ENCODE results near the gene CTNND1. TPM values are rescaled to one million over a fixed set of nuclear protein-coding genes. Genes with fewer than 3 reads are reported as not detected.
A peak's percentile ranks its signal among the peaks of the same experiment; 100 is the strongest.

The CTNND1 gene
- total and polyA plus RNA-seq, 10 of the 15 experiments (the other 5 are each of a cell fraction or from before 2014, with no cell fraction given), result 4.7 to 70.0 (median 30.0) TPM

GRCh38 chr11:57772562-57772961 lies 11.0 kb downstream of the CTNND1 start:
- no peak overlapping the region for H2AFZ ChIP-seq (ENCODE audit: control insufficient read depth, low read depth, low read length)
- H3K27me3 ChIP-seq (replicated peaks in 1 of 2; ENCODE audit: control insufficient read depth in 2 of 2, insufficient read depth in 2 of 2, low read length in 1 of 2), result no peaks in the 10 kb centered on the region
- TF ChIP-seq HCFC1 (IDR thresholded peaks at IDR 0.05; ENCODE audit: low read length) (no peak), RAD21 (IDR thresholded peaks at IDR 0.05; ENCODE audit: insufficient read depth, low read depth, low read length) (no peak), SKIL (IDR thresholded peaks at IDR 0.05; ENCODE audit: low read depth, poor library complexity, severe bottlenecking) (no peak), NFXL1 (IDR thresholded peaks at IDR 0.05; ENCODE audit: borderline replicate concordance) (no peak), TBL1XR1 (IDR thresholded peaks at IDR 0.05; ENCODE audit: low read depth, low read length) (no peak), ZNF274 (IDR thresholded peaks at IDR 0.05; ENCODE audit: insufficient read depth, insufficient read length) (no peak), NFIC (IDR thresholded peaks at IDR 0.05; ENCODE audit: low read depth, low read length) (no peak), TAF1 (IDR thresholded peaks at IDR 0.05; ENCODE audit: borderline replicate concordance, low read depth, low read length) (no peak), ETV6 (conservative IDR thresholded peaks at IDR 0.05 in 1 of 2, IDR thresholded peaks at IDR 0.05 in 1 of 2; ENCODE audit: borderline replicate concordance in 1 of 2, low read depth in 1 of 2) (no peak), ZNF217 (IDR thresholded peaks at IDR 0.05) (no peak), HDGF (IDR thresholded peaks at IDR 0.05) (no peak), TCF12 (IDR thresholded peaks at IDR 0.05; ENCODE audit: low read depth, low read length) (no peak), TARDBP (IDR thresholded peaks at IDR 0.05; ENCODE audit: borderline replicate concordance) (no peak), SRF (IDR thresholded peaks at IDR 0.05; ENCODE audit: low read depth in 2 of 2, low read length in 2 of 2) (no peak), RBBP5 (conservative IDR thresholded peaks at IDR 0.05) (no peak)
- TF ChIP-seq, protein P1, sequence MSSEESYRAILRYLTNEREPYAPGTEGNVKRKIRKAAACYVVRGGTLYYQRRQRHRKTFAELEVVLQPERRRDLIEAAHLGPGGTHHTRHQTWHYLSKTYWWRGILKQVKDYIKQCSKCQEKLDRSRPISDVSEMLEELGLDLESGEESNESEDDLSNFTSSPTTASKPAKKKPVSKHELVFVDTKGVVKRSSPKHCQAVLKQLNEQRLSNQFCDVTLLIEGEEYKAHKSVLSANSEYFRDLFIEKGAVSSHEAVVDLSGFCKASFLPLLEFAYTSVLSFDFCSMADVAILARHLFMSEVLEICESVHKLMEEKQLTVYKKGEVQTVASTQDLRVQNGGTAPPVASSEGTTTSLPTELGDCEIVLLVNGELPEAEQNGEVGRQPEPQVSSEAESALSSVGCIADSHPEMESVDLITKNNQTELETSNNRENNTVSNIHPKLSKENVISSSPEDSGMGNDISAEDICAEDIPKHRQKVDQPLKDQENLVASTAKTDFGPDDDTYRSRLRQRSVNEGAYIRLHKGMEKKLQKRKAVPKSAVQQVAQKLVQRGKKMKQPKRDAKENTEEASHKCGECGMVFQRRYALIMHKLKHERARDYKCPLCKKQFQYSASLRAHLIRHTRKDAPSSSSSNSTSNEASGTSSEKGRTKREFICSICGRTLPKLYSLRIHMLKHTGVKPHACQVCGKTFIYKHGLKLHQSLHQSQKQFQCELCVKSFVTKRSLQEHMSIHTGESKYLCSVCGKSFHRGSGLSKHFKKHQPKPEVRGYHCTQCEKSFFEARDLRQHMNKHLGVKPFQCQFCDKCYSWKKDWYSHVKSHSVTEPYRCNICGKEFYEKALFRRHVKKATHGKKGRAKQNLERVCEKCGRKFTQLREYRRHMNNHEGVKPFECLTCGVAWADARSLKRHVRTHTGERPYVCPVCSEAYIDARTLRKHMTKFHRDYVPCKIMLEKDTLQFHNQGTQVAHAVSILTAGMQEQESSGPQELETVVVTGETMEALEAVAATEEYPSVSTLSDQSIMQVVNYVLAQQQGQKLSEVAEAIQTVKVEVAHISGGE (CRISPR knock-in tag; IDR thresholded peaks at IDR 0.05), result no peak
- in situ Hi-C loops (cut with MboI) (no loop called here), intact Hi-C loops (cut with micrococcal nuclease; ENCODE audit: unreplicated experiment) (no loop called here)
- H3K79me2 ChIP-seq (ENCODE audit: control insufficient read depth, insufficient read depth, low read length), result peaks cover 83% of the 10 kb centered on the region
- no peak overlapping the region for H3K4me3 ChIP-seq
- SMC1A ChIA-PET (ENCODE audit: uncharacterized antibody, unreplicated experiment), result interaction anchor here (0.7 to 11.7 kb wide), 5 partner anchors 9 to 28 kb away, joined by 3 to 117 read pairs (median 4); partner anchors contain the start of gene CTNND1
- H3K4me2 ChIP-seq (ENCODE audit: control insufficient read depth, insufficient read depth), result no peak overlapping the region
- FAIRE-seq, result no peak
- H3K4me1 ChIP-seq (ENCODE audit: control insufficient read depth, insufficient read depth, low read length), result peaks cover 11% of the 10 kb centered on the region
- 96% methylated on average over 4 of the region's 4 CpGs for WGBS (ENCODE audit: insufficient coverage, insufficient replicate concordance, low lambda C conversion rate, missing lambda C conversion rate)
- no peaks in the 10 kb centered on the region for H4K20me1 ChIP-seq (ENCODE audit: control insufficient read depth, insufficient read depth)
- POLR2A ChIA-PET, result interaction anchor here (0.7 to 10.7 kb wide), 2 partner anchors 8 to 30 kb away, joined by 4 to 110 read pairs; partner anchors contain the start of gene CTNND1
- H3K9ac ChIP-seq (ENCODE audit: control insufficient read depth, insufficient read depth, low read length), result no peak overlapping the region
- no peaks in the 10 kb centered on the region for H3K9me3 ChIP-seq (replicated peaks; ENCODE audit: control insufficient read depth, insufficient read depth, low read length)
- BruUV-seq (replicated peaks), result no TSS peak
- no peak overlapping the region for H3K27ac ChIP-seq (ENCODE audit: control insufficient read depth, insufficient read depth)
- RAD21 ChIA-PET (ENCODE audit: unreplicated experiment), result interaction anchor here (1.0 to 3.2 kb wide), 3 partner anchors 8 to 14 kb away, joined by 3 to 13 read pairs (median 3); no protein-coding TSS in a partner anchor
- DNase-seq (ENCODE audit: low read depth, low spot score), result no peak
- peak; percentile 9; the same call in 1 of the 3 replicates for ATAC-seq
- peaks cover 0 to 6% of the 10 kb centered on the region in 2 experiments; a peak in 1 of 4 replicates for H3K36me3 ChIP-seq (ENCODE audit: control insufficient read depth in 2 of 2, insufficient read depth in 2 of 2, low read length in 1 of 2)
- CTCF ChIA-PET, result interaction anchor here (1.1 to 10.8 kb wide), 3 partner anchors 10 to 61 kb away, joined by 3 to 69 read pairs (median 22); partner anchors contain the start of genes CTNND1 and MED19

Data from GM12878 (cell line).